ENCODE measurements around the gene OBSCN. TPM values are rescaled to one million over a fixed set of nuclear protein-coding genes. Genes with fewer than 3 reads are reported as not detected.

OBSCN gene
- total and polyA plus RNA-seq, 2 donors (not counting 1 experiment from before 2014, with no cell fraction given) = 10.0 to 63.9 TPM

- ATAC-seq (ENCODE audit: low read depth) = no peak
- H3K4me3 ChIP-seq (ENCODE audit: control extremely low read depth in 1 of 5, extremely low read depth in 1 of 5, insufficient read depth in 1 of 5, low read depth in 2 of 5, low read length in 4 of 5) = no peak overlapping the region
- peaks cover 5% of the 10 kb centered on the region for H3K4me1 Mint-ChIP-seq
- no peak overlapping the region for H3K4me2 ChIP-seq (replicated peaks; ENCODE audit: low read depth, low read length, poor library complexity, severe bottlenecking)
- no peaks in the 10 kb centered on the region for H4K20me1 ChIP-seq (ENCODE audit: control insufficient read depth, insufficient read depth, low read length, poor library complexity, severe bottlenecking)
- POLR2A ChIA-PET = no interaction called here
- no peak overlapping the region for H2AFZ ChIP-seq (ENCODE audit: insufficient read depth, low read depth, low read length, poor library complexity, severe bottlenecking)
- H3K4me3 Mint-ChIP-seq = peak overlapping the region; percentile 74
- peaks cover 3% of the 10 kb centered on the region for H3K27me3 Mint-ChIP-seq
- CTCF ChIA-PET = interaction anchor here (1.5 kb wide), 1 partner anchor 45 kb away, joined by 4 read pairs; no protein-coding TSS in a partner anchor
- H3K9me3 ChIP-seq (ENCODE audit: control extremely low read depth in 1 of 3, control insufficient read depth in 2 of 3, insufficient read depth in 1 of 3, low read length in 2 of 3) = peaks cover 0 to 7% (median 0%) of the 10 kb centered on the region in 3 donors
- H3K36me3 ChIP-seq (replicated peaks in 1 of 2; ENCODE audit: control extremely low read depth in 1 of 2, control insufficient read depth in 1 of 2, extremely low read depth in 1 of 2, insufficient read depth in 2 of 2, low read length in 1 of 2) = no peaks in the 10 kb centered on the region
- no peak overlapping the region for H3K9ac ChIP-seq (ENCODE audit: low read length)
- DNase-seq = peak; percentile 33
- H3K4me1 ChIP-seq (ENCODE audit: control insufficient read depth in 2 of 2, insufficient read depth in 2 of 2, low read length in 2 of 2) = peaks cover 0 to 8% of the 10 kb centered on the region in 2 donors
- no peaks in the 10 kb centered on the region for H3K79me2 ChIP-seq (ENCODE audit: control insufficient read depth, insufficient read depth, low read length)
- intact Hi-C loops (cut with micrococcal nuclease) = loop anchor here (5.0 kb wide), 1 partner anchor 291 kb away; no protein-coding TSS in a partner anchor
- no peak overlapping the region for H3K27ac ChIP-seq (ENCODE audit: low read length in 2 of 2)
- no peak for TF ChIP-seq EZH2 (IDR thresholded peaks at IDR 0.05; ENCODE audit: borderline replicate concordance, insufficient read depth, low read depth, low read length, poor library complexity, severe bottlenecking)
- TF ChIP-seq CTCF (IDR thresholded peaks at IDR 0.05) = no peak
- H3K27ac Mint-ChIP-seq = no peak overlapping the region
- H3K27me3 ChIP-seq (replicated peaks in 1 of 4; ENCODE audit: control extremely low read depth in 1 of 4, control insufficient read depth in 3 of 4, insufficient read depth in 4 of 4, low read length in 3 of 4) = peaks cover 0 to 18% (median 0%) of the 10 kb centered on the region in 4 experiments
- WGBS (ENCODE audit: insufficient coverage) = 90% methylated on average over 15 of the region's 16 CpGs
- H3K9me3 Mint-ChIP-seq (ENCODE audit: insufficient read depth) = no peaks in the 10 kb centered on the region
Observed at GRCh38 chr1:228210712-228211530, 3.1 kb downstream of the OBSCN start.
